MCF 10A (cell line): ENCODE results near the gene PATJ. TPM values are rescaled to one million over a fixed set of nuclear protein-coding genes. Genes with fewer than 3 reads are reported as not detected.

ENCODE experiments used
- BruUV-seq: library from RNA; stranded (reverse); fragments of 400-500 nt; replicated peaks from 2 replicates; lab custom pipeline; 2021; lab: Mats Ljungman, UMichigan
- CTCF ChIA-PET: fragments of 300-600 bp; sonication (Branson Sonifier 250); formaldehyde crosslinking; extraction: SDS; loops from one replicate; lab custom pipeline; 2021; ENCODE audit warnings: antibody characterized with exemption, inconsistent platforms; lab: Yijun Ruan, JAX
- POLR2A ChIA-PET: fragments of 300-600, 350-650 bp; sonication (Branson Sonifier 250); formaldehyde crosslinking; extraction: SDS; loops from one replicate; lab custom pipeline; 2020; ENCODE audit warnings: antibody characterized with exemption, inconsistent platforms; lab: Yijun Ruan, JAX
- DNase-seq: peaks from one replicate; pipeline ENCODE4 v3.0.0-alpha.2; 2018; ENCODE audit not compliant: unreplicated experiment
- H3K27ac Mint-ChIP-seq: one replicate; pipeline ENCODE4 v1.8.0; 2022; ENCODE audit warnings: mild to moderate bottlenecking, low read depth, mixed read lengths; ENCODE audit not compliant: unreplicated experiment
- H3K27me3 Mint-ChIP-seq: one replicate; pipeline ENCODE4 v1.8.0; 2022; ENCODE audit warnings: mixed read lengths; ENCODE audit not compliant: insufficient read depth, unreplicated experiment
- H3K36me3 Mint-ChIP-seq: one replicate; pipeline ENCODE4 v1.8.0; 2022; ENCODE audit warnings: mild to moderate bottlenecking, moderate library complexity, mixed read lengths; ENCODE audit not compliant: insufficient read depth, unreplicated experiment
- H3K4me1 Mint-ChIP-seq: one replicate; pipeline ENCODE4 v1.8.0; 2022; ENCODE audit warnings: mixed read lengths; ENCODE audit not compliant: insufficient read depth, unreplicated experiment
- H3K4me3 Mint-ChIP-seq: one replicate; pipeline ENCODE4 v1.8.0; 2022; ENCODE audit warnings: mild to moderate bottlenecking, moderate library complexity, mixed read lengths; ENCODE audit not compliant: unreplicated experiment
- H3K9me3 Mint-ChIP-seq: one replicate; pipeline ENCODE4 v1.8.0; 2022; ENCODE audit warnings: mixed read lengths; ENCODE audit not compliant: unreplicated experiment
- CTCF ChIP-seq: fragments of 200-600 bp; IDR thresholded peaks from one replicate; pipeline ENCODE4 v1.8.0; 2022; ENCODE audit warnings: antibody characterized with exemption, mild to moderate bottlenecking; ENCODE audit not compliant: unreplicated experiment
- intact Hi-C: fragments of 100-400 bp; cut with micrococcal nuclease; formaldehyde crosslinking; loops from 2 replicates; pipeline ENCODE4 v1.14.1; 2022
- total RNA-seq: library from RNA; stranded (reverse); gene quantifications from 2 replicates; pipeline ENCODE4 v1.2.3, GENCODE V29; 2022

The PATJ gene
- total RNA-seq, 1 experiment from 2014 or later, result 28.7 TPM

- intact Hi-C loops, result no loop called here
- no TSS peak for BruUV-seq
- DNase-seq, result no peak
- H3K9me3 Mint-ChIP-seq, result no peaks in the 10 kb centered on the region
- H3K4me3 Mint-ChIP-seq, result no peak overlapping the region
- POLR2A ChIA-PET, result interaction anchor here (0.6 to 0.7 kb wide), 3 partner anchors 36 to 530 kb away, joined by 3 to 4 read pairs (median 3); no protein-coding TSS in a partner anchor
- TF ChIP-seq CTCF, result no peak
- H3K36me3 Mint-ChIP-seq, result no peaks in the 10 kb centered on the region
- no peak overlapping the region for H3K27ac Mint-ChIP-seq
- no peaks in the 10 kb centered on the region for H3K27me3 Mint-ChIP-seq
- CTCF ChIA-PET, result interaction anchor here (0.7 kb wide), 1 partner anchor 176 kb away, joined by 3 read pairs; no protein-coding TSS in a partner anchor
- H3K4me1 Mint-ChIP-seq, result no peaks in the 10 kb centered on the region
Measured at GRCh38 chr1:61967750-61968149, 225.5 kb downstream of the PATJ start.

DNA sequence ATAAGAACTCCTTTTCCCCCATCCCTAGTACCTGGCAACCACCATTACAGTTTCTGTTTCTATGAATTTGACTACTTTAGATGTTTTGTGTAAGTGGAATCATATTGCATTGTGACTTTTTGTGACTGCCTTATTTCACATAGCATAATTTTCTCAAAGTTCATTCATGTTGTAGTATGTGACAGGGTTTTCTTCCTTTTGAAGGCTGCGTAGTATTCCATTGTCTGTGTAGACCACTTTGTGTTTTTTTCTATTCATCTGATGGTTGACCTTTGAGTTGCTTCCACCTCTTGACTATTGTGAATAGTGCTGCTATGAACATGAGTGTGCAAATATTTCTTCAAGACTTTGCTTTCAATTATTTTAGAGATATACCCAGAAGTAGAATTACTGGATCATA lies 226.6 kb downstream of the PATJ start:
- H3K36me3 Mint-ChIP-seq, result no peaks in the 10 kb centered on the region
- CTCF ChIA-PET, result no interaction called here
- H3K4me1 Mint-ChIP-seq, result no peaks in the 10 kb centered on the region
- no peak for TF ChIP-seq CTCF
- intact Hi-C loops, result no loop called here
- no peak overlapping the region for H3K27ac Mint-ChIP-seq
- POLR2A ChIA-PET, result no interaction called here
- no peak overlapping the region for H3K4me3 Mint-ChIP-seq
- no peaks in the 10 kb centered on the region for H3K9me3 Mint-ChIP-seq
- no peak for DNase-seq
- BruUV-seq, result no TSS peak
- no peaks in the 10 kb centered on the region for H3K27me3 Mint-ChIP-seq

GRCh38 chr1:61973100-61973837 lies 231.0 kb downstream of the PATJ start:
- CTCF ChIA-PET, result interaction anchor here (0.6 to 1.1 kb wide), 4 partner anchors 11 to 403 kb away, joined by 3 to 5 read pairs (median 3); no protein-coding TSS in a partner anchor
- H3K36me3 Mint-ChIP-seq, result peaks cover 9% of the 10 kb centered on the region

More at GRCh38 chr1:61973100-61973837, 231.0 kb downstream of the PATJ start:
- DNase-seq, result peak; percentile 26
- Mint-ChIP-seq H3K27ac (no peak overlapping the region), H3K4me1 (no peaks in the 10 kb centered on the region), H3K4me3 (no peak overlapping the region), H3K9me3 (no peaks in the 10 kb centered on the region), H3K27me3 (no peaks in the 10 kb centered on the region)
- intact Hi-C loops, result no loop called here
- no TSS peak for BruUV-seq
- no peak for TF ChIP-seq CTCF
- POLR2A ChIA-PET, result interaction anchor here (0.6 kb wide), 1 partner anchor 34 kb away, joined by 4 read pairs; no protein-coding TSS in a partner anchor
